Muscle layer of duodenum (tissue), 2 donors: ENCODE data around the gene GNG2.

Experiments
- H3K27ac ChIP-seq: one replicate; pipeline ENCODE4 v1.7.0; 2013; ENCODE audit warnings: mild to moderate bottlenecking, low read length
- H3K27me3 ChIP-seq: one replicate; pipeline ENCODE4 v1.7.0; 2013; ENCODE audit warnings: low read depth, mild to moderate bottlenecking, control low read depth, low read length
- H3K36me3 ChIP-seq, 2 donors: one replicate each; pipeline ENCODE4 v1.7.0; 2013; ENCODE audit warnings: low read length in 2 of 2, control low read depth in 1 of 2, mild to moderate bottlenecking in 1 of 2; ENCODE audit not compliant: insufficient read depth in 2 of 2, control insufficient read depth in 1 of 2
- H3K4me1 ChIP-seq, 2 donors: one replicate each; pipeline ENCODE4 v1.7.0; 2013; ENCODE audit warnings: low read length in 2 of 2, mild to moderate bottlenecking in 2 of 2, control low read depth in 1 of 2, moderate library complexity in 1 of 2; ENCODE audit not compliant: insufficient read depth in 2 of 2, control insufficient read depth in 1 of 2
- H3K4me3 ChIP-seq, 2 donors: one replicate each; pipeline ENCODE4 v1.7.0; 2013; ENCODE audit warnings: low read length in 2 of 2, low read depth in 1 of 2, mild to moderate bottlenecking in 1 of 2
- H3K9me3 ChIP-seq, 2 donors: one replicate each; pipeline ENCODE4 v1.7.0; 2013; ENCODE audit warnings: low read length in 2 of 2, control low read depth in 1 of 2, mild to moderate bottlenecking in 1 of 2; ENCODE audit not compliant: control insufficient read depth in 1 of 2
- donor health status: healthy.

GNG2 gene

GRCh38 chr14:51951656-51952055 lies 91.2 kb downstream of the GNG2 start:
- Histone ChIP-seq H3K4me1 (peaks cover 0 to 3% of the 10 kb centered on the region in 2 donors), H3K4me3 (no peak overlapping the region), H3K27ac (no peak overlapping the region), H3K9me3 (no peaks in the 10 kb centered on the region), H3K36me3 (peaks cover 10 to 35% of the 10 kb centered on the region in 2 donors), H3K27me3 (no peaks in the 10 kb centered on the region)

GRCh38 chr14:51954031-51954430 lies 93.6 kb downstream of the GNG2 start:
- Histone ChIP-seq H3K36me3 (peaks cover 16 to 48% of the 10 kb centered on the region in 2 donors), H3K27ac (no peak overlapping the region), H3K27me3 (no peaks in the 10 kb centered on the region), H3K9me3 (peaks cover 0 to 12% of the 10 kb centered on the region in 2 donors), H3K4me1 (peaks cover 0 to 3% of the 10 kb centered on the region in 2 donors), H3K4me3 (no peak overlapping the region)

DNA sequence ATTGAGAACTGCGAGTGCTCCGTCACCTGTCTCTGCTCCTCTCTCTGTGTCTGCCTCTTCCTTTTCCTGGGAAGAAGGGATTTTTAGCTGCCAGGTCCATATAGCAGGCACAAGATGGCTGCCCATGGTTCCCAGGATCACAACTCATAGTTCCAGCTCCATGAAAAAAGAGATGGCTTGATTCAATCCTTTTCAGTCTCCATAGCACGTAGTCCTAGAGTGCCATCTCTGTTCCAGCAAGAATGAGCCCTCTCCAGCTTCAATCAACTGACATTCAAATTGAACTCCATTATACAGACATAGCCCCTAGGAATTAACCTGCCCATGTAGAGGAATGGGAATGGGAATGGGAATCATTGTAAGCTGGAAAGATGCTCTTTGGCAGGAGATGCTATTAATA lies 94.2 kb downstream of the GNG2 start:
- Histone ChIP-seq H3K27ac (no peak overlapping the region), H3K9me3 (peaks cover 0 to 16% of the 10 kb centered on the region in 2 donors), H3K27me3 (no peaks in the 10 kb centered on the region), H3K4me3 (no peak overlapping the region), H3K4me1 (peaks cover 0 to 3% of the 10 kb centered on the region in 2 donors), H3K36me3 (peaks cover 16 to 53% of the 10 kb centered on the region in 2 donors)

GRCh38 chr14:51957950-51958349 lies 97.5 kb downstream of the GNG2 start:
- Histone ChIP-seq H3K27ac (no peak overlapping the region), H3K36me3 (peaks cover 7 to 27% of the 10 kb centered on the region in 2 donors), H3K4me3 (no peak overlapping the region), H3K4me1 (peaks cover 0 to 9% of the 10 kb centered on the region in 2 donors), H3K27me3 (no peaks in the 10 kb centered on the region), H3K9me3 (peaks cover 0 to 18% of the 10 kb centered on the region in 2 donors)

DNA sequence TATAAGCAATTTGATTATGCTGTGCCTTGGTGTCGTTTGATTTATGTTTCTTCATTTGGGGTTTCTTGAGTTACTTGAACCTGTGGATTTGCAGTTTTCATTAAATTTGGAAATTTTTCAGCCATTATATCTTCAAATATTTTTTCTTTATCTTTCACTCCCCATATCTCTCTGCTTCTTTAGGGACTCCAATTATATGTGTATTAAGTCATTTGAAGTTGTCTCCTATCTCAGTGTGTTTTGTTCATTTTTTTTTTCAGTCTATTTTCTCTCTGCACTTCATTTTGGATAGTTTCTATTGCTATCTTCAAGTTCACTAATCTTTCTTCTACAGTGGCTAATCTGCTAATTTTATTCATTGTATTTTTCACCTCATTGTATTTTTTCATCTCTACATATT lies 99.5 kb downstream of the GNG2 start:
- Histone ChIP-seq H3K27me3 (no peaks in the 10 kb centered on the region), H3K4me1 (peaks cover 3 to 19% of the 10 kb centered on the region in 2 donors), H3K36me3 (peaks cover 7 to 18% of the 10 kb centered on the region in 2 donors), H3K4me3 (no peak overlapping the region), H3K9me3 (peaks cover 0 to 18% of the 10 kb centered on the region in 2 donors), H3K27ac (no peak overlapping the region)

DNA sequence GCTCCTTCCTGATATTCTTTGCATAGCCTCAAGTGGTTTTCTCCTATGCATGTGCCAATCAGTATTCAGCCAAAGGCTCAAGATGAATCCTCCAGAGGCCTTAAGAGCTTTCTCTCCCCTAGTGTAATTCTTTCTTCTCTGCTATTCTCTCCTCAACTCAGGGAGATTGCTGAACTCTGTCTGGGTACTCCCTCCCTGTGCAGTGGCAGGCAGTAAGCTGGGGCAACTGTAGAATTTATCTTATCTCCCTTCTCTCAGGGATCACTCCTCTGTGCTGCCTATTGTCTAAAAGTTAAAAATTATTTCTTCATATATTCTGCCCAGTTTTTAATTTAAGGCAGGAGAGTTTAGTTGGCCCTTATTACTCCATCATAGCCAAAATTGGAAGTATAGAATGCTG lies 100.5 kb downstream of the GNG2 start:
- peaks cover 0 to 18% of the 10 kb centered on the region in 2 donors for H3K9me3 ChIP-seq
- H3K4me3 ChIP-seq: no peak overlapping the region
- no peak overlapping the region for H3K27ac ChIP-seq
- H3K27me3 ChIP-seq: no peaks in the 10 kb centered on the region
- peaks cover 7 to 18% of the 10 kb centered on the region in 2 donors for H3K36me3 ChIP-seq
- peaks cover 3 to 19% of the 10 kb centered on the region in 2 donors for H3K4me1 ChIP-seq

GRCh38 chr14:51962711-51963110 lies 102.3 kb downstream of the GNG2 start:
- peak overlapping the region in 1 of 2 donors; percentile 41 for H3K4me3 ChIP-seq

DNA sequence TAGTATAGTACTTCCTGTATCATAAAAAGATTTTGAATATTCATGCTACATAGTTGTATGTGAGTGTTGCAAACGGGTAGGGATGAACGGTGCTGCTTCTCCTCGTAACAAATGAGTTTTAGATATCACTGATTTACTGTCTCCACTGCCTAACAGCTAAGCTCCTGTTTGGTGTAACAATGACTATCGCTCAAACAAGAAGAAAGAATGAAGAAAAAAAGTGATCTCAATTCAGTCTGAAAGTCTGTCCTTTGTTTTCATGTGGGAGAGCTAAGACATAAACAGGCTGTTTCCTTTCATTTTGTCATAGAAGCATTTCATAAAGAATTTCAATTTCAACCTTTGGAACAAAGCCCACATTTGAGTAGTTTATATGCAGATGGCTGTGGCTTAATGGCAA lies 102.9 kb downstream of the GNG2 start:
- no peaks in the 10 kb centered on the region for H3K27me3 ChIP-seq
- H3K36me3 ChIP-seq: peaks cover 6 to 13% of the 10 kb centered on the region in 2 donors
- H3K9me3 ChIP-seq: peaks cover 0 to 13% of the 10 kb centered on the region in 2 donors
- H3K4me1 ChIP-seq: peaks cover 3 to 19% of the 10 kb centered on the region in 2 donors
- no peak overlapping the region for H3K27ac ChIP-seq
- peak overlapping the region; percentile 34 to 41 for H3K4me3 ChIP-seq

More at GRCh38 chr14:51962711-51963110, 102.3 kb downstream of the GNG2 start:
- H3K36me3 ChIP-seq: peaks cover 7 to 18% of the 10 kb centered on the region in 2 donors
- peaks cover 0 to 18% of the 10 kb centered on the region in 2 donors for H3K9me3 ChIP-seq
- no peak overlapping the region for H3K27ac ChIP-seq
- peaks cover 3 to 19% of the 10 kb centered on the region in 2 donors for H3K4me1 ChIP-seq
- H3K27me3 ChIP-seq: no peaks in the 10 kb centered on the region

DNA sequence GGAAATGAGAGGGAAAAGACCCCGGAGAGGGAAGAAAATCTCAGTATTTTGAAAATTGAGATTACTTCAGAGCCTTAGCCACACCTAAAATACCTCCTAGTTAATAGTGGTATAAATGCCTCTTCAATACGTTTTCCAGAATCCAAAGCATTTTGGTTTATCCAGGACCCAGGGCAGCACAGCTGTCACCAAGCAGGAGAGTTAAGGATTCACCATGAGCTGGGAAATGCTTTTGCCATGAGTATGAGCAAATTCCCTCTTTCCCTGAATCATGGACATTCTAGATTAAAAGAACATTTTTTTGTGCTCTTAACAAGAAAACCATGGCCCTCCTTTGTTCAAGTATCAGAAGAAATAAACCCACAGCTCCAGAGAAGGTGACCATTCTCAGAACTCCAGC lies 107.1 kb downstream of the GNG2 start:
- Histone ChIP-seq H3K27ac (no peak overlapping the region), H3K9me3 (no peaks in the 10 kb centered on the region), H3K36me3 (peaks cover 0 to 7% of the 10 kb centered on the region in 2 donors), H3K27me3 (no peaks in the 10 kb centered on the region), H3K4me1 (peaks cover 3 to 22% of the 10 kb centered on the region in 2 donors), H3K4me3 (no peak overlapping the region)

- Histone ChIP-seq H3K4me3 (no peak overlapping the region), H3K36me3 (peaks cover 0 to 7% of the 10 kb centered on the region in 2 donors), H3K9me3 (no peaks in the 10 kb centered on the region), H3K27ac (no peak overlapping the region), H3K27me3 (no peaks in the 10 kb centered on the region), H3K4me1 (peaks cover 0 to 7% of the 10 kb centered on the region in 2 donors)
Measured at GRCh38 chr14:51969852-51970540, 109.6 kb downstream of the GNG2 start.

DNA sequence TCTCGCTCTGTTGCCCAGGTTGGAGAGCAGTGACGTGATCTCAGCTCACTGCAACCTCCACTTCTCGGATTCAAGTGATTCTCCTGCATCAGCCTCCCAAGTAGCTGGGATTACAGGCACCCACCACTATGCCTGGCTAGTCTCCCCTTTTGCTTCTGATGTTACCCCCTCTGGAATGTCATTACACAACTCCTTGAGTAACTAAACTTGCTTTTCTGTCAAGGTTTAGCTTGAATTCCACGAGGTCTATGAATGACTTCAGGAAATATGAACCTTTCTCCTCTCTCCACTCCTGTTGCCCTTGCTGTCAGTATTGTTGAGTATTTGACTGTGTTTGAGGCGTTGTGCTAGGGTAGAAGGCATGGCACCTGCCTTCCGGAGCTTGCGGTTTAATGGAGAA lies 112.2 kb downstream of the GNG2 start:
- Histone ChIP-seq H3K27ac (no peak overlapping the region), H3K36me3 (peaks cover 0 to 7% of the 10 kb centered on the region in 2 donors), H3K4me3 (no peak overlapping the region), H3K27me3 (no peaks in the 10 kb centered on the region), H3K4me1 (peaks cover 0 to 7% of the 10 kb centered on the region in 2 donors), H3K9me3 (no peaks in the 10 kb centered on the region)
